HG03432 (cell line): ENCODE results near the gene NF1.
"Not testable (repeated sequence)": the region's sequence is repeated elsewhere in the genome, so short reads cannot be mapped to it uniquely, and the experiment has no call there.

ENCODE experiments used
- ATAC-seq: cut with Tn5 transposase; IDR thresholded peaks from one replicate; pipeline ENCODE4 v1.9.1; 2021; ENCODE audit warnings: mild to moderate bottlenecking, moderate library complexity; ENCODE audit not compliant: unreplicated experiment

NF1 gene

DNA sequence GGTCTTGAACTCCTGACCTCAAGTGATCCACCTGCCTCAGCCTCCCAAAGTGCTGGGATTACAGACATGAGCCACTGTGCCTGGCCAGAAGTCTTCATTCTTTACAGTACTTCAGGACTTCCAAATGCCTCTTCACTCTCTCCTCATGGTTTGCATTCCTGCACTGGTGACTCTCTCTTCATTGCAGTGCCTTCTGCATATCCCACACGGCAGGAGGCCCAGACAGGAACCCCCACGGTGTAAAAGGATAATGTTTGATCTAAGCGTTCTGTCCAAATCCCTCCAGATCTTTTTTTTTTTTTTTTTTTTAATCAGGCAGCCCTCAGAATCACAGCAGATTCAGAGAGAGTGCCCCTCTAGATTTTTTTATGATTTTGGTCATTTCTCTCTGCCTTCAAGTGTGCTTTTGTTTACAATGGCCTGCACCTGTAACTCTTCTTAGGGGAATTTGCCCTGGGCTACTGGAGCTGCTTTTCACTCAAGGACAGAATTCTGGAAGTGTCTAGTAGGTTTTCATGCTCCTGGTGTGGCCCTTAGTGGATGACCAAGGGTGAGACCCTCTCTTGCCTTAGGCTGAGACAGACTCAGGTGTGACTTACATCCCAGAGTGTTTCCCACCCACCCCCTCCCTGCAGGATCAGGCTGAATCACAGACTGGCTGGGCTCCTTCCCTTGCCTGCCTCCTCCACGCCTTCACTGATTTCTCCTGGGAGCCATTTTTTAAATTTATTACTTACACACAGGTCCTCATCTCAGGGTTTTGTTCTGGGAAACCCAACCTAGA is 19.8 kb upstream of the NF1 start:
- ATAC-seq, result no peak

DNA sequence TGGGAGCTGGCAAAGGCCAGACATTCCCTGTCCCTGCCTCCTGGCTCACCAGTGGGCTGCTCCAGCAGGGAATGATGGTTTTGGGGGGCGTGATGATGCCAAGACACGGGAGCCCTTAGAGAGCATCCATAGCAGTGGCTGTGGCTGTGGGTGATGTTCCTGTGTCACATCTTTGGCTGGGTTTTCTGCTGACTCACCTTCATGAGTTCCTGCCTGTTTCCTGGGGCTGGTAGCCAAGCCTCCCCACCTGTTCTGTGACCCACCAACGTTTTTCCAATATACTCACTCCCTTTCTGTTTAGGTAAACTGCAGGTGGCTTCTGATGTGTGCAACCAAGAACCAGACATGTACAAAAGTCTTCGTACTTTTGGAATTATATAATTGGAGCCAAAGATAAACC is 16.5 kb upstream of the NF1 start:
- ATAC-seq, result no peak

DNA sequence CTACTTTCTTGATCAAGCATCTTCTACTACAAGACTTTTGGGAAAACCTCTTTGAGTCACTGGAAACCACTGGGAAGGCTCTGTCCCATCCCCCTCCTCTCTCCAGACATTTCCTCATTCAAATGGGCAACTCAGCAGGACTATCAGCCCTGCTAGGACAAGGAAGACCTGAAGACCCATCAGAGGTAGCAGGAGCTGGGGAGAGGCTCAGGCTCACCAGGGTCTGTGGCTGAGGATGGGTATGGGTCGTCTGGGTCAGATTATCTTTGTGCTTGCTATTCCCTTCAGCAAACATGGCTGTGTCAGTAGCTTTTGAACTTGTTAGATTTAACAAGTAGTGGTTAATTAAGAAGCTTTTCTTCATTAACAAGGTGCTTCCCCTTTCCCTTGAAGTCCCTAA is 15.0 kb upstream of the NF1 start:
- no peak for ATAC-seq

DNA sequence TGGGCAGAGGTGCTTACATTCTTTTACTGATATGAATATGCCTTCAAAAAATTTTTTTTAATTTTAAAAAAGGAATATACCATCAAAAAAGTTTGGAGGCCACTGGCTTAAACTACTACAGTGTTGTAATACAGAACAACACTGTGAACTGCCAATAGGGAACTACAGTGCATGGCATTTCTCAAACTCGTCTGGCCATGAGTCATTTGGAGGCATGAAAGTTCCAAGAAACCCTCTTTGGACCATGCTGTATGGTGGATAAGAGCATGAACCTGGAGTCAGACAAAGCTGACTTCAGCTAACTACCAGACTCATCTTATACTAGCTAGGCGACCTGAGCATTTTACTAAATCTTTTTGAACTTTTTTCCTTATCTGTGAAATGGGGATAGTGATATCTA is 9.2 kb upstream of the NF1 start:
- no peak for ATAC-seq

DNA sequence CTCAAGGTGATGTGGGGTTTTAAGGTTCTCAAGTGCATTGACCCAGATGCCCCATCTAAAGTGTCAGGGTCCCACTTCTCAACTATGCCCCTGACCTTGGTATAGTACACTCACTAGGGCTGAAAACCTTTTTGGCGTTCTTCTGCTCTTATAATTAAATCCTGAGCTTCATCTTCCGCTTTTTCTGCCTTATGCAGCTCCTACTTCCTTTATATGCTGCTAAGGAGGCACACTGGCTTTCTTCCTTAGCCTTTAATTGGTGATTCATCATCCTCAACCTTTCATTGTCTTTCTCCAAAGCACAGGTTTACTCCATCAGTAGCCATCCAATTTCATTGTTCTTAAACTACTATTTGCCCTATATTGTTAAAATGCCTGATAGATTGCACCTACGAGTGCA is 5.3 kb upstream of the NF1 start:
- ATAC-seq, result no peak

DNA sequence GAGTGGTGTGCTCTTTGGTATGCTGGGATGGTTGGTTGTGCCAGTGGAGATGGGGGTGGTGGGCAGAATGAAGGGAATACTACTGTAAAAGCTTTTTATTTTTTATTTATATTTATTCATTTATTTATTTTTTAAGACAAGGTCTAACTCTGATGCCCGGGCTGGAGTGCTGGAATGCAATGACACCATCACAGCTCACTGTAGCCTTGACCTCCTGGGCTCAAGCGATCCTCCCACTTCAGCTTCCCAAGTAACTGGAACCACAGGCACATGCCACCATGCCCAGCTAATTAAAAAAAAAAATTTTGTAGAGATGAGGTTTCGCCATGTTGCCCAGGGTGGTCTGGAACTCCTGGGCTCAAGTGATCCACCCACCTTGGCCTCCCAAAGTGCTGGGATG is 4.1 kb upstream of the NF1 start:
- ATAC-seq, result not testable (repeated sequence)

DNA sequence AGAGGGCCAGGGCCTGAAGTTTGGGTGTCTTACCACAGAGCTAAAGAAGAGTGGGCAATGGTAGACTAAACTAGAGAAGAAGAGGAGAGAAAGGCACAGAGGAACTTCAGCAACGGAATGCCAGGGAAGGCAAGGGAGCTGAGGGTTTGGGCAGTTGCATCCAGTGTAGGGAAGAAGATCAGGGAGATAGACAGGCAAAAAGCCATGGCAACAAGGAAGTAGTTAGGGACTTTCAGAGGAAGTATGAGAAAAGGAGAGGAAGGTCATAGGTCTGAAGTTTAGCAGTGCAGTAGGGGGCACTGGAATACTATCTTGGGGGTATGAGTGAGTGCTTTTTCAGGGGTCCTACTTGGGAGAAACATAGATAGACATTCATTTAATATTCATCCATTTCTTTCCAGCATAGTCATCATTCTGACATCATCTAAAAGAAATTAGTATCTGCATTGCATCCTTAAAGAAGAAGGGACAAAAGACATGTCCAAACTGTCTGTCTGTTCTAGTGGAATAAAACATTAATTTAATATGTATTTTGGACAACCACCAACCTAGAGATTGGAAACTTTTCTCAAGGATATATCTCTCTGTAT is 2.2 kb upstream of the NF1 start:
- ATAC-seq, result no peak

DNA sequence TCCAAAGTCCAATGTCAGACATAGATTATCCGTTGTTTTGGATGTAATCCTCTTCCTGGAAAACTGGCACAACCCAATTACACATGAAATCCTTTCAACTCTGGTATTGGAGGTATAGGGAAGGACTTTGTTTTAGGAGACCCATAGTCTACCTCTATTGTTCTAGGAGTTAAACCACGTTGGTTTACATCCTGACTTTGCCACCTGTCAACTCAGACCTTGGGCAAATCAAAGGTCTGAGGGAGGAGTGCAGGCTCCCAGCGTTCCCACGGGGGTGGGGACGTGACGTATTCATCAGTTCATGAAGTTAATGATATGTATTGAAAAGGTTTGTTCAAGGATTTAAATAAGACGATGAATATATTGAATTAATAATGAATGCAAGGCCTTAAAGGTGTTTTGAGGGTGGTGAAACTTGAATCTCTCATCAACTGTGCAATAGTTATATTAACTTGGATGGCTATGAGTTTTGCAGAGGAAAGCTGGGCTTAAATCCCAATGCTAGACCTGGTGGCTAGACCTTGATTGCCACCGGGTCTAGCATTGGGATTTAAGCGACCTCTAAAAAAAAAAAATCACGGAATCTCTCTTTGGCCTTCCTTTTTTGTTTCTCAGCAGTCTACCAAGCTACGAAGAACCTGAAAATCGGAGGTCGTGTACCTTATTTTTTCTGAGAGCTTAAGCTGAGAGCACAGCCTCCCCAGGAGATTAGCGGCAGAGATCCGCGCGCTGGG is 744 bp upstream of the NF1 start:
- ATAC-seq, result no peak

DNA sequence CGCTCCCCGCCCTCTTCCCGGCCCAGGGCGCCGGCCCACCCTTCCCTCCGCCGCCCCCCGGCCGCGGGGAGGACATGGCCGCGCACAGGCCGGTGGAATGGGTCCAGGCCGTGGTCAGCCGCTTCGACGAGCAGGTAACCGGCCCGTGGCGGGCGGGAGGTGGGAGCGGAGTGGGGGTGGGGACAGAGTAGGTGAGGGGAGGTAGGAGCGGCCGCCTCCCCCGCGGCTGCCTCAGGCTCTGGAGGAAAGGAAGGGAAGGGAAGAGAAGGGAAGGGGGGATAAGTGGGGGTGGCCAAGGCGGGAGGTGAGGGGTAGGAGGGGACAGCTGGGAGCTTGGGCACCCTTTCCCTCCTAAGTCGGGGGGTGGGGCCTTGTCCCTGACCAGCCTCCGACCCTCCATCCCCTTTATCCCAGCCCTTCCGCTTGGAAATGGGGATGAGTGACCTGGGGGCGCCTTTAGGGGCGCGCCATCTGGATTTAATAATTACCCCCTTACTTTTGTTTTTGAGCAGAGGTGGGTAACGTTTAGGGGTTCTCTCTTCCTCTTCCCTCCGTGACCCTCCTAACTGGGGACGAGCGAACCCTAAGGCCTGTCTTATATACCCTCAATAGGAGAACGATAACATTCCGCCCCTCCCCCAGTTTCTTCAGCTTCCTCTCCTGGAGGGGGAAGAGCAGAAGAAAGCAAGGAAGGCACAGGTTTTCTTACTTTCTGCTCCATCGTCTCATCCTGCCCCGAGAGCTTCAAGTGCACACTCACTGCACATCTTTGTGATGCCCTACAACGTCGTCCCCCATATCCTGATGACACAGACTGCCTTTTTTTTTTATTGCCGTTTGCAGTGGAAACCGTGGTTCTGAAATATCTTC is 694 bp downstream of the NF1 start:
- ATAC-seq, result peak; percentile 14

DNA sequence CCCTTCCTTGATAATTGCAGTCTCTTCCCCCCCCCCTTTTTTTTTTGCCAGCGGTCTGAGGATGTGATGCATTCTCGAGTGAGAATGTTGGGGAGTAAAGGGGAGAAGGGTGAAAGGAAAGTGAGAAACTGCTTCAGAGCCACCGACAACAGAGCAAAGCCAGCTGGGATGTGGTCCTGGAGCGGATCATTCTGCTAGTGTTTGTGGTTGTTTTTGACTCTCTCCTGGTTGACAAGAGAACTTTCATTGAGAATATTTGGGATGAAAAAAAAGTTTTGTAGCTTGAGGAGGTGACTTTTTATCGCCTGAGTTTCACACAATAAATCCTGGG is 1.3 kb downstream of the NF1 start:
- no peak for ATAC-seq

DNA sequence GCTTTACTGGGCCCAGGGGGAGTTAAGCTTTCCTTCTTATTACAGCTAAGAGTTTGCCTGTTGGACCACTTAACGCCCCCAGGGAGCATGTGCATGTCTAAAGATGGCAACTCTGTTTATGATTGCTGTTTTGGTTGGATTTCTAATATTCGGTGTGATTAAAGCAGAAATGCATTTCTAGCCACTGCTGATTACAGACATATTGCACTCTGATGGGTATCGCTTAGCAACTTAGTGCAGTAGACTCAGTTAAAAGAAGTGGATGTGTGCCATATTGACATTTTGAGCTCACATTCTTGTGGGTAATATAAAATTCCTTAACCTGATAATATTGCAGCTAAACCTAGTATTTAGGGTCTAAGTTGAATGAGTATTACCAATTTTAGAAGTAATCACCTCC is 4.2 kb downstream of the NF1 start:
- ATAC-seq, result no peak

DNA sequence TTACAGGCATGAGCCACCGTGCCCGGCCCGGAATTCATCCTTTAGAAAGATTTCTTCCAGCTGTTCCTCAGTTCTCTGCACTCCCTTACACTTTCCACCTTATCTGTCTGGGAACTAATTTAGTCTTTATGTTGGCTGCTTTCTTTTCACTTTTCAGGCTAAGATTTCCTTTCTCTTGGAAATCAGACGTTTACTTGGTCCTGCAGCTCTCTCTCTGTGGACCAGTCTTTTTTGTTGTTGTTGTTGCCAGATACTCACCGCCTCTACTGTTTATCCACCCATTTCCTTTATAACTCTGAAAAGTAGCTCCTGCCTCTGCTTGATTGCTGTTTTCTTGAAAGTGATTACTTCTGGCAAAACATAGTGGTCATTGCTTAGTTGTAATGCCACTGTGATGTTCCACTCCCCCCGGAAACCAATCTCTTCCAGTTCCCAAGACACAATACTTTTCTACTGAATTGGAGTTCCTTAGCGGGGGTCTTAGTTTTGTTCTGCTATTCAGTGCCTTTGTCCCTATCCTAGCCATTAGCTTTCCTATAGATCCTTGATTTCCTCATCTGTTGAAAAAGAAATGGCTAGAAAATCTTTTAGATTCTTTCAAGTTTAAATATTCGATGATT is 6.2 kb downstream of the NF1 start:
- no peak for ATAC-seq

DNA sequence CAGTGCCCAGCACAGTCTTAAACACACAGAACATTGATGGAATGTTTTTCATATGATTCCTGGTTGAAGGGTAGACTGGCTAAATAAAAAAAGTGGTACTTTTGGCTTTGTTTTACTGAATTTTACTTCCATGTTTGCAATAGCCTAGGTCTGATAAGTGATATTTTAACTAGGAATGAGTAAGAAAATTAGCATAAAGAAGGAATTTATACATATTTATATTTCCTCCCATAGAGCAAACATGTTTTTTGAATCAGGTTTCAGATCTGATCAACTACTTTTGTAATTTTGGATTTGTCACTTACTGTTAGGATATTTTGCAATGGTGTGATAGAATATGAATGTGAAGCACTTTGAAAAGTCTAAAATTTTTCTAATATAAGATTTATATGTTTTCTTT is 7.2 kb downstream of the NF1 start:
- no peak for ATAC-seq

DNA sequence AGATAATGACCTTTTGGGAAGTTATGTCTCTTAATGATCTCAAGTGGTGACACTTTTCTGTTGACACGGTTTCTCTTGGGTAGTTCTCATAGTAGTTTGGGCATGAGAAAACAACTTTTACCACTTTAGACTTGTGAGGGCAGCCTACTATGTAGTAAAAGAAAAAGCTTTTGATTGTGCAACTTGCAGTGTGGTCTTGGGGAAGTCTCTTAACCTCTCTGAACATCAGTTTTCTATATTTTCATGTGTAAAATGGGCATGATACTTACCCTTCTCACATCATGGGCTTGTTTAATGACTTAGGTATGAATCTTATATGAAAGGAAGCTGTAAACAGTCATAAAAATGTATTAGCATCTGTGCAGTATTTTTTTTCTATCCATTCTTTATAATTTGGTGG is 11.2 kb downstream of the NF1 start:
- ATAC-seq, result no peak

DNA sequence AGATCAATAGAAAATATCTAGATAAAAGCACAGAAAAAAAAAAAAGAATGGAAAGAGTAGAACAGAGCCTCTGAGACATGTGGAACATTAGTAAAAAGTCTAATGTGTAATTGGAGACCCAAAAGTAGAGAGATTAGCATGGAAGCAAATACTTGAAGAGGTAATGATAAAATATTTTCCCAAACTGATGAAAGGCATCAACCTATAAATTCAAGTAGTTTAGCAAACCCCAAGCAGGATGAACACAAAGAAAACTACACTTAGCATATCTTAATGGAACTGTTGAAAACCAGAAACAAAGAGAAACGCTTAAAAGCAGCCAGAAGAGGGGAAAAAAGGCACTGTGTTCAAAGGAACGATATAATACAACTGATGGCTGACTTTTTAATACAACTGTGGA is 16.4 kb downstream of the NF1 start:
- ATAC-seq, result no peak

DNA sequence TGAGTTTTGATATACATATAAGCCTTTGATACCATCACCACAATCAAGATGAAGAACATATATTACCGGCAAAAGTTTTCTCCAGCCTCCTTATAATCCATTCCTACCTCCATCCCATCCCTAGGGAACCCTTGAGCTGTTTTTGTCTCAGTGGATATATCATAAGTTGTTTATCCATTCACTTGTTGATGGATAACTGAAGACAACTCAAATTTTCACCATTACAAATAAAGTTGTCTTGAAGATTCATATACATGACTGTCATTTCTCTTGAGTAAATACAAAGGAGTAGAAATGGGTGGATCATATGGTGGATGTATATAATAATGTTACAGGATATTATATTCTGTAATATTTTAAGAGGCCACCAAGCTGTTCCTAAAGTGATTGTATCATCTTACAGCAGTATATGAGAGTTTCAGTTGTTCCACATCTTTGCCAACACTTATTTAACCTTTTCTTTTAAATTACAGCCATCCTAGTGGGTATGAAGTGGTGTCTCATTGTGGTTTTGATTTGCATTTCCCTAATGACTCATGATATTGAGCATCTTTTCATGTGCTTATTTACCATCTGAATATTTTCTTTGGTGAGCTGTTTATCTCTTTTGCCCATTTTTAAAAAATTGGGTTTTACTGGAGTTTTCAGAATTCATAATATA is 17.4 kb downstream of the NF1 start:
- no peak for ATAC-seq

DNA sequence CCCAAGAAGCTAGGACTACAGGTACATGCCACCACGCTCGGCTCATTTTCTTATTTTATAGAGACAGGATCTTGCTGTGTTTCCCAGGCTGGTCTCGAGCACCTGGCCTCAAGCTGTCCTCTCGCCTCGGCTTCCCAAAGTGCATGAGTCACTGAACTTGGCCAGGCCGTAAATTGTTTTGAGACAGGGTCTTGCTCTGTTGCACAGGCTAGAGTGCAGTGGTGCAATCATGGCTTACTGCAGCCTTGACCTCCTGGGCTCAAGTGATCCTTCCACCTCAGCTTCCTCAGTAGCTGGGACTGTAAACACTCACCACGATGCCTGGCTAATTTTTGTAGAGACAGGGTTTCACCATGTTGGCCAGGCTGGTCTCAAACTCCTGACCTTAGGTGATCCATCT is 18.6 kb downstream of the NF1 start:
- not testable (repeated sequence) for ATAC-seq

DNA sequence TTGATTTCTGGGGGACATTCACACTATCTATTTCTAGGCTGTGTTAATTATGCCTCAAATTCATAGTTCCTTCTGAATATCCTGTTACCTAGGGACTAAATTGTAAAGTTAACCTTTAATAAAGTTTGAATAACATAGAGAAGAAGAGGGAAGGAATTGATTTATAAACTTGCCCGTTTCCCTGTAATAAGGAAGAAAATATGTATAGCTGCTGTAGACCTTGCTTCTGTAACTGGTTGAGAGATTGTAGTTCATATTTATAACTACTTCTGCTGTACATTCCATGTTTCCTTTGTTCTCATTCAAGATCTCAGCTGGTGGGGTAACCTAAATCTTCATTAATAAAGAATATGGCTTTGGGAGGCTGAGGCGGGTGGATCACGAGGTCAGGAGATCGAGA is 19.2 kb downstream of the NF1 start:
- ATAC-seq, result no peak

DNA sequence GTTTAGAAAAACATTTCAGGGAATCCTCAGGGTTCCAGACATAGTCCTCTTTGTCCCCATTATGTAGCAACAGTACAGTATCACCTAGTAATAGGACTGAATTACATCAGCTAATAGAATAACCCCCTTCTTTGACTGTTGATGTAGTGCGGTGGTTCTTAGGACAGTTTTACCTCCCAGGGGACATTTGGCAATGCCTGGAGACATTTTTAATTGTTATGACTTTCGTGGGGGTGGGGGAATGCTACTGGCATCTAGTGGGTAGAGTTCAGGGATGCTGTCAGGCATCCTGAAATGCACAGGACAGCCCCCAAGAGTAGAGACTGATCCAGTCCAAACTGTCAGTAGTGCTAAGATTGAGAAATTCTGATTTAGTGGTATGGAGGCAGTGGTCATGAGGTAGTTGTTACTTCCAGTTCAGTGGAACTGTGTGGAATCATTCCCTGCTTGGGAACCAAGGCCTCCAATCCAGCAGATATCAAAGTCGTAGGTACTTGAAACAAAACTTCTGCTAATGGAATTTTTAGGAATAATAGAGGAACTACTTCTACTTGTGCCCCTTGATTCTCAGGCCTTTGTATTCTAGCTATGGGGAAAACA is 20.3 kb downstream of the NF1 start:
- ATAC-seq, result no peak

DNA sequence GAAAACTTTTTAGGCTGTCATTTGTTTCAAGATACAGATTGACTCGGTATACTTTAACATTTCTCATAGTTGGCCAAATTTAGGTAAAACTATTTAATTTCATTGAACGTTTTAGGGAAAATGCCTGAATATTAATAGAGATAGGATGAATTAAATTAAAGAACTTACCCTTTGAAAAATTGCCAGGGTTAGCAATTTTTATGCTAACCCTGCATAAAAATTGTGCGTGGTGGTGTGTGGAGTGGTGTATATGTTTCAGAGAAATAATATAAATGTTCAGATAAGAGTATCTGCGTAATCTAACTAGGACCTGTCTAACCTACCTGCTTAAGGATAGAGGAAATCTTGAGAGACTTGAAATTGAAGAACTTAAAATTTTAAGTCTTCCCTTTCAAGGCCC is 21.4 kb downstream of the NF1 start:
- ATAC-seq, result no peak
